ENCODE measurements around the gene GPR17.

GPR17 gene

GRCh38 chr2:127662937-127663565, 17.1 kb downstream of the GPR17 start:
- peaks cover 26 to 73% of the 10 kb centered on the region in 2 donors for H3K4me1 ChIP-seq (ENCODE audit: control insufficient read depth in 1 of 2, insufficient read depth in 2 of 2, low read length in 2 of 2)
- peaks cover 6% of the 10 kb centered on the region for H3K27me3 ChIP-seq (ENCODE audit: low read depth, low read length)
- H3K9me3 ChIP-seq (ENCODE audit: control insufficient read depth in 1 of 2, low read length in 2 of 2), result no peaks in the 10 kb centered on the region
- H3K27ac ChIP-seq (ENCODE audit: low read length), result peak overlapping the region; percentile 31
- peak overlapping the region in 1 of 2 donors; percentile 47 for H3K4me3 ChIP-seq (ENCODE audit: low read depth in 1 of 2, low read length in 2 of 2)
- no peaks in the 10 kb centered on the region for H3K36me3 ChIP-seq (ENCODE audit: control insufficient read depth in 1 of 2, insufficient read depth in 2 of 2, low read length in 2 of 2)

- Histone ChIP-seq H3K4me1 (ENCODE audit: control insufficient read depth in 1 of 2, insufficient read depth in 2 of 2, low read length in 2 of 2) (peaks cover 26 to 67% of the 10 kb centered on the region in 2 donors), H3K9me3 (ENCODE audit: control insufficient read depth in 1 of 2, low read length in 2 of 2) (no peaks in the 10 kb centered on the region), H3K27me3 (ENCODE audit: low read depth, low read length) (peaks cover 6% of the 10 kb centered on the region), H3K4me3 (ENCODE audit: low read depth in 1 of 2, low read length in 2 of 2) (peak overlapping the region; percentile 26 to 47), H3K36me3 (ENCODE audit: control insufficient read depth in 1 of 2, insufficient read depth in 2 of 2, low read length in 2 of 2) (no peaks in the 10 kb centered on the region), H3K27ac (ENCODE audit: low read length) (peak overlapping the region; percentile 31)
Observed at GRCh38 chr2:127663566-127664064, 17.7 kb downstream of the GPR17 start.

GRCh38 chr2:127664065-127664894, 18.3 kb downstream of the GPR17 start:
- peak overlapping the region; percentile 26 to 47 for H3K4me3 ChIP-seq (ENCODE audit: low read depth in 1 of 2, low read length in 2 of 2)
- no peaks in the 10 kb centered on the region for H3K9me3 ChIP-seq (ENCODE audit: control insufficient read depth in 1 of 2, low read length in 2 of 2)
- H3K4me1 ChIP-seq (ENCODE audit: control insufficient read depth in 1 of 2, insufficient read depth in 2 of 2, low read length in 2 of 2), result peaks cover 26 to 62% of the 10 kb centered on the region in 2 donors
- peak overlapping the region; percentile 71 for H3K27ac ChIP-seq (ENCODE audit: low read length)
- peaks cover 6% of the 10 kb centered on the region for H3K27me3 ChIP-seq (ENCODE audit: low read depth, low read length)
- no peaks in the 10 kb centered on the region for H3K36me3 ChIP-seq (ENCODE audit: control insufficient read depth in 1 of 2, insufficient read depth in 2 of 2, low read length in 2 of 2)

GRCh38 chr2:127664895-127665225, 18.9 kb downstream of the GPR17 start:
- no peaks in the 10 kb centered on the region for H3K36me3 ChIP-seq (ENCODE audit: control insufficient read depth in 1 of 2, insufficient read depth in 2 of 2, low read length in 2 of 2)
- peak overlapping the region; percentile 71 for H3K27ac ChIP-seq (ENCODE audit: low read length)
- peaks cover 26 to 58% of the 10 kb centered on the region in 2 donors for H3K4me1 ChIP-seq (ENCODE audit: control insufficient read depth in 1 of 2, insufficient read depth in 2 of 2, low read length in 2 of 2)
- peak overlapping the region in 1 of 2 donors; percentile 47 for H3K4me3 ChIP-seq (ENCODE audit: low read depth in 1 of 2, low read length in 2 of 2)
- peaks cover 6% of the 10 kb centered on the region for H3K27me3 ChIP-seq (ENCODE audit: low read depth, low read length)
- H3K9me3 ChIP-seq (ENCODE audit: control insufficient read depth in 1 of 2, low read length in 2 of 2), result no peaks in the 10 kb centered on the region

- Histone ChIP-seq H3K4me1 (ENCODE audit: control insufficient read depth in 1 of 2, insufficient read depth in 2 of 2, low read length in 2 of 2) (peaks cover 26 to 56% of the 10 kb centered on the region in 2 donors), H3K4me3 (ENCODE audit: low read depth in 1 of 2, low read length in 2 of 2) (peak overlapping the region in 1 of 2 donors; percentile 47), H3K9me3 (ENCODE audit: control insufficient read depth in 1 of 2, low read length in 2 of 2) (no peaks in the 10 kb centered on the region), H3K27me3 (ENCODE audit: low read depth, low read length) (peaks cover 6% of the 10 kb centered on the region), H3K27ac (ENCODE audit: low read length) (peak overlapping the region; percentile 71), H3K36me3 (ENCODE audit: control insufficient read depth in 1 of 2, insufficient read depth in 2 of 2, low read length in 2 of 2) (no peaks in the 10 kb centered on the region)
Observed at GRCh38 chr2:127665267-127665893, 19.4 kb downstream of the GPR17 start.

GRCh38 chr2:127669056-127669455, 23.1 kb downstream of the GPR17 start:
- peaks cover 6% of the 10 kb centered on the region for H3K27me3 ChIP-seq (ENCODE audit: low read depth, low read length)
- no peaks in the 10 kb centered on the region for H3K36me3 ChIP-seq (ENCODE audit: control insufficient read depth in 1 of 2, insufficient read depth in 2 of 2, low read length in 2 of 2)
- no peak overlapping the region for H3K27ac ChIP-seq (ENCODE audit: low read length)
- H3K4me3 ChIP-seq (ENCODE audit: low read depth in 1 of 2, low read length in 2 of 2), result no peak overlapping the region
- H3K9me3 ChIP-seq (ENCODE audit: control insufficient read depth in 1 of 2, low read length in 2 of 2), result no peaks in the 10 kb centered on the region
- H3K4me1 ChIP-seq (ENCODE audit: control insufficient read depth in 1 of 2, insufficient read depth in 2 of 2, low read length in 2 of 2), result peaks cover 15 to 38% of the 10 kb centered on the region in 2 donors

GRCh38 chr2:127670055-127670956, 24.4 kb downstream of the GPR17 start:
- Histone ChIP-seq H3K4me1 (ENCODE audit: control insufficient read depth in 1 of 2, insufficient read depth in 2 of 2, low read length in 2 of 2) (peaks cover 9 to 27% of the 10 kb centered on the region in 2 donors), H3K36me3 (ENCODE audit: control insufficient read depth in 1 of 2, insufficient read depth in 2 of 2, low read length in 2 of 2) (no peaks in the 10 kb centered on the region), H3K9me3 (ENCODE audit: control insufficient read depth in 1 of 2, low read length in 2 of 2) (no peaks in the 10 kb centered on the region), H3K4me3 (ENCODE audit: low read depth in 1 of 2, low read length in 2 of 2) (peak overlapping the region in 1 of 2 donors; percentile 95), H3K27ac (ENCODE audit: low read length) (no peak overlapping the region), H3K27me3 (ENCODE audit: low read depth, low read length) (peaks cover 3% of the 10 kb centered on the region)

GRCh38 chr2:127670957-127671290, 25.0 kb downstream of the GPR17 start:
- no peak overlapping the region for H3K27ac ChIP-seq (ENCODE audit: low read length)
- peak overlapping the region in 1 of 2 donors; percentile 95 for H3K4me3 ChIP-seq (ENCODE audit: low read depth in 1 of 2, low read length in 2 of 2)
- H3K27me3 ChIP-seq (ENCODE audit: low read depth, low read length), result peaks cover 7% of the 10 kb centered on the region
- H3K36me3 ChIP-seq (ENCODE audit: control insufficient read depth in 1 of 2, insufficient read depth in 2 of 2, low read length in 2 of 2), result no peaks in the 10 kb centered on the region
- H3K9me3 ChIP-seq (ENCODE audit: control insufficient read depth in 1 of 2, low read length in 2 of 2), result no peaks in the 10 kb centered on the region
- peaks cover 3 to 24% of the 10 kb centered on the region in 2 donors for H3K4me1 ChIP-seq (ENCODE audit: control insufficient read depth in 1 of 2, insufficient read depth in 2 of 2, low read length in 2 of 2)

GRCh38 chr2:127671557-127672302, 25.8 kb downstream of the GPR17 start:
- Histone ChIP-seq H3K4me1 (ENCODE audit: control insufficient read depth in 1 of 2, insufficient read depth in 2 of 2, low read length in 2 of 2) (peaks cover 0 to 27% of the 10 kb centered on the region in 2 donors), H3K9me3 (ENCODE audit: control insufficient read depth in 1 of 2, low read length in 2 of 2) (no peaks in the 10 kb centered on the region), H3K27me3 (ENCODE audit: low read depth, low read length) (peaks cover 9% of the 10 kb centered on the region), H3K27ac (ENCODE audit: low read length) (peak overlapping the region; percentile 21), H3K36me3 (ENCODE audit: control insufficient read depth in 1 of 2, insufficient read depth in 2 of 2, low read length in 2 of 2) (no peaks in the 10 kb centered on the region), H3K4me3 (ENCODE audit: low read depth in 1 of 2, low read length in 2 of 2) (peak overlapping the region in 1 of 2 donors; percentile 95)
